DMS153 (cell line): ENCODE measurements around the gene CTDP1.
"Not testable (repeated sequence)": the region's sequence is repeated elsewhere in the genome, so short reads cannot be mapped to it uniquely, and the experiment has no call there.

Experiments
- DNase-seq: peaks from one replicate; lab custom pipeline; 2025; lab: John Stamatoyannopoulos, UW

The CTDP1 gene

DNA sequence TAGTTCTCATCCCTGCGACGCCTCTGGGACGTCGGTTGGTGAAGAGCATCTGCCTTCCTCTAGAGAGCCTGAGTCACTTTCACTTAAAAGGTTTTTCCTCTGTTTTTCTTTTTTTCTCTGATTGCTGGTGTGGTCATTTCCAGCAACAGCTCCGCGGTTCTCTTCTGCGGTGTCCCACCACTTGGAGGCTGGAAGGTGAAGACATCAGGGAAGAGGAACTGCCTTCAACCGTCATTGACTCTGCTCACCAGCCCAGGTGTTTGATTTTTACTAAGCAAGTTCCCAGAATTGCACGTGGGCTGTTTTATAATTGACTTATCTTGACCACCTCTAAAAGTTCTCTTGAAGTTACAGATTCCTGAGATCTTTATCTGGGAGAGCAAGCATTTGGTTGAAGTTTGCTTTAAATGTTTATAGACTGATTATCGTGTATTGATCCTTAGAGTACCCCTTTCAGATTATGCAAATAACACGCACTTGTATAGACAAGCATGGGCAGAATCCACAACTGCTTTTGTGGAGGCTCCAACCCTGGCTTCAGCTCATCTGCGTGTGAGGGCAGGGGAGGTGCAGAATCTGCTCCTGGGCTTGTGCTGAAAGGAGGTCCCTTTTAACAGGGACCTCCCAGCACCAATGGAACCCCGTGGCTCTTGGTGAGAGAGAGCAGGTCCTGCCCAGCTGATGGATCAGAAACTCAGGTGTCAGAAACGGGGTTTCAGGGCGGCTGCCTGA, 3.5 kb downstream of the CTDP1 start:
- no peak for DNase-seq

DNA sequence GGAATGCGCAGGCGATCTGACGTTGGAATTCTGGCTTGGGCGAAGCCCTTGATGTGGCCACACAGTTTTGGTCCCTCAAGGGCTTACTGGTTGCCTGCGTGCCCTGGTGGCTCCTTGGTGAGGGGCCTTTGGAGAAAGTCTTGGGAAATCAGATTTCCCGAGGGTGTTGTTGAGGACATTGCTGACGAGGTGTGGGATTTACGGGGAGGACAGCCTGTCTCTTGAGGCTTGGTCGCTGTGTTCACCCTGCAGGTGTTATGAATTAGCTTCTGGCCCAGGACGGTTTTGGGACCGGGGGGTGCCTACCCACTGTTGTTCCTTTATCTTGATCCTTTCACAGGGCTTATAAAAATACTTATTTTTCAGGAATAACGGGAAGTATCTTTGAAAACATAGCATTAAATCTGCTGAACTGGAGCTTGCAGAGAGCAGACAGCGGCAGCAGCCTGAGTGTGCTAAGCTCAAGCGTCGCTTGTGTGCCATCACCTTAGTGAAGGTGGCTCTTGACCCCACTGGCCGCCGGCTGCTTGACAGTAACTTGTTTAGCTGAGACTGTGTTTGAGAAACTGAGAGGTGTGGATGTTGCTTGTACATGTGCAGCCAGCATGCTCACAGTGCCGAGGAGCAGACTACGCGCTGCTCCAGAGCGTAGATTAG, 4.2 kb downstream of the CTDP1 start:
- no peak for DNase-seq

DNA sequence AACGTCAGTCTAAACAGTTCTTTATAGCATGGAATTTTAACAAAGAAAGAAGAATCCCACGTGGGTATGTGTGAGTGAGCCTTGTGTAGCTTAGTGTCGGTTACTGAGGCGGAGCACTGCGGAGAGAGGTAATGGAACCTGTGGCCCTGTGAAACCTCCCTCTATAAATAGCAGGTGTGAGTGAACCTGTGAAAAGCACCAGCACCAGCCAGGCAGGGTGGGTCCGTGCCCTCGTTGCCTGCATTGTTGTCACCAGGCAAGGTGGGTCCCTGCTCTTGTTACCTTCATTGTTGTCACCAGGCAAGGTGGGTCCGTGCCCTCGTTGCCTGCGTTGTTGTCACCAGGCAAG, 4.7 kb downstream of the CTDP1 start:
- DNase-seq = no peak

DNA sequence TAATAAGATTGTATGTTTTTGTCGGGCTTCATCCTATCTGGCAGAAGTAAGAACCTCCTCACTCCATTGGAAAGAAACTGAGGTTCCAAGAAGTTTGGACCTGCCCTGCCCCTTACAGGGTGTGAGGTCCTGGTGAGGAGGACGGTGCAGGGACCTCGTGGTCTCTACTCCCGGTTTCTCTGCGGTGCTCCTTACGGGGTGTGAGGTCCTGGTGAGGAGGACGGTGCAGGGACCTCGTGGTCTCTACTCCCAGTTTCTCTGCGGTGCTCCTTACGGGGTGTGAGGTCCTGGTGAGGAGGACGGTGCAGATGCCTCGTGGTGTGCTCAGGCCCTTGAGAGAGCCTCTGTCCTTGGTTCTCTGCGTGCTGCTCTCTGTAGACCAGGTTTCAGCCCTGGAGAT, 5.2 kb downstream of the CTDP1 start:
- DNase-seq = no peak

DNA sequence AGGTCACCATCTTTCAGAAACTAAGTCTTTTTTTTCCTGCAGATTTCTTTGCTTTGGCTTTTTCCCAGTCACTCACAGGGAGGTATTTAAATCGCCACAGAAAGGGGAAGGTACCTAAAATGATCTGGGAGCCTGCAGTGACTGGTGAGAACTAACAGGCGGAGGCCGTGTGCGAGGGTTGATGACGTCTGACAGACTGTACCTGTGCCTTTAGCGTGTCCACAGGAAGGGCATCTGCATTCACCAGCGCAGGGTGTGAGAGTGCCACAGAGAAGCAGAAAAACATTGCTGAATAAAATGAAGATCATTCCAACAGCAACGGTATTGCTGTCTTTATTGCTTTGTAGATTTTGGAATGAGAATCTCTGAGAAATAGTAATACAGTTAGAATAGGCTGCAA, 5.7 kb downstream of the CTDP1 start:
- DNase-seq = no peak

DNA sequence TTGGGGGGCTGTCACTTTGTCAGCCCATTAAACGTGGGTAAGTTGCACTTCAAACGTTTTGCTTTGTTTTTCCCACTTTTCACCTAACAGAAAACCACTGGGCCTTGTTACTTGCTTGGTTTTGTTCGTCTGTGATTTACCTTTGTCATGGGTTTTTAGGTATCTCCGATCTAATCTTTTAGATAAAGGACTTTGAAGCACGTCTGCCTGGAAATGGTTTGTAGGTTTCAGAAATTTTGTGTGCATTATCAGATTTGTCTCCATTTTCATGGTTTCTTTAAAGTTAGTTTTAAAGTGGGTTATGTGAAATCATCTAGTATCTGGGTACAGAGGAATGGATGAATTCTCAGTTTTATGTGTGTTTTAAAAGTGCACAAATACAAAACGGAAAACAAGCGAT, 6.4 kb downstream of the CTDP1 start:
- DNase-seq = no peak

DNA sequence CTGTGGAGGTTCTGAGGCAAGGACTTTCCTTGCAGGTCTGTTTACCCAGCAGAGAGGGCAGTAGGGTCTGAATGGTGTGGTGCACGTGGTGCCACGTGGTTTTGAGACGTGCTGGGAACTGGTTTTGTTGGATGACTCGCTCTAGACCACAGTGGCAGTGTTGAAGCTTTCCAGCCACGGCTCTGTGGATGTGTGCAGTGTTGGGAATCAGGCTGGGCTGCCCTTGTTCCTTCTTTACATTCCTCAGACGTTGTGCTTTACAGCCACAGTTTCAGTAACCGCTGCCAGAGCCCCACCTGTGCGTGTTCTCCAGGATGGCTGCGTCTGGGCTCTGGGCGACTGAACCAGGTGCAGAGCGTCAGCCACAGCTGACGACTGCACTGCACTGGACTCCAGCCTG, 8.2 kb downstream of the CTDP1 start:
- DNase-seq = no peak

DNA sequence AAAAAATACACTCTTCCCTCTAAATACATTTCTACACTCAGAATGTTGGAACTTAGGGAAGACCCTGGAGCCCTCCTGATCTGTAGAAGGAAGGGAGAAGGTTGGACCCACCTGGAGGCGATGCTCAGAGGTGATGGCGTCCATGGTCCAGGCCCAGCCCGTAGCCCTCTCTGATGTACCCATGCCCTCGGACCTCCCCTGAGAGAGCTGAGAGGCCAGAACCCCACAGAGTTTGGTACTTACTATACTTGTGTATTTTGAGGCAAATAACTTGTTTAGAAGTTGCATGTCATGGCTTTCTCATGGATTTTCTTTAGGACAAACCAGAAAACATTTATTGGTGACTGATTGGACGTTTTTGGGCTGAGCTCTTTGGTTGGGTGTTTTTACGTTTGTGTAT, 10.5 kb downstream of the CTDP1 start:
- no peak for DNase-seq

DNA sequence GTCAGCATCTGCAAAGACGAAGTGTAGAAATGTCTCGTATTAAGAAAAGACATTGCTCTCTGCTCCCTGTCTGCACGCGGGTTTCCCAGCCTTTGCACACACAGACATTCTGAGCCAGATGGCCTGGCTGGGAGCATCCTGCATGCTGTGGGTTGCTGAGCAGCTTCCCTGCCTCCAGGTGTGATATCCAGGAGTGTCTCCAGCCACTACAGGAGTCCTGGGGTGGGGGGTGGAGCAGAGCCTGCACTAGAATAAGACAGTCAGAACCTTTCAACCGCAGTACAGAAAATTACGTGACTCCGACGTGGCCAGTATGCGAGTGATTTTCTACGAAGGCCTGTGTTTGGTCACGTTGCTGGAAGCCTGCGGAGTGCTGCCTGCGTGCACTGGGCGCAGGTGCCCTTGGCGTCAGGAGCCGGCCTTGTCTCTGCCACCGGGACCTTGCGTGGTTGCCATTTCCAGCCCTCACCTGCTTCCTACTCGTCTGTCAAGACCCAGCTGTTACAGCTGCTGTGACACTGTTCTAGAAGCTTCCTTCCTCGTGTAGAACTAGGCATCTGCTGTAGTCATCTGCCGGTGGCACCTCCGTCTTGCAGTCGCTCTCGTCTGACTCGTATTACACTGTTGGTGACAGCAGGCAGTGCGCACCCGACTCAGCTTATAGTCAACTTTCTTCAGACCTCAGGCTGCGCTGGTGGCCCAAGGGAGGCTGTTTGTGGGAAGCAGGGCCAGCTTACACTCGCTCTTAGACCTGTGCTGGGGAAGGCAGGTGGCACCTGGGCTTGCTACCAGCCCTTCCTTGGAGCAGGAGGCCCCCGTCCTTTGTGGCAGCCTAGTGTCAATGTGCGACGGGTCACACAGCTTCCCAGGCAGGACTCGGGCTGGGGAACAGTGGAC, 11.2 kb downstream of the CTDP1 start:
- no peak for DNase-seq

DNA sequence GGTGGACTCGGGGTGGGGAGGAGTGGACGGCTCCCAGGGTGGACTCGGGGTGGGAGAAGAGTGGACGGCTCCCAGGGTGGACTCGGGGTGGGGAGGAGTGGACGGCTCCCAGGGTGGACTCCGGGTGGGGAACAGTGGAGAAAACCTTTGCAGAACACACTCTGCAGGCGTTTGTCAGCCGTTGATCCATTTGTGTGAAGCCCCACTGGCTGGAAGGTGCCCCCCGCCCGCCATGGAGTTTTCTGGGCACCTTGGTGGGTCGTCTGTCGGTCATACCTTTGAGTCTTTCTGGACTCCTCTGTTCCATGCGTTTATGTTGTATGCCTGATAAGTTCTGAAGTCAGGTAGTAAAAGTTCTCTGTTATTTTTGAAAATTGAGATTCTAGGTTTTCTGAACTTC, 12.5 kb downstream of the CTDP1 start:
- DNase-seq = no peak

DNA sequence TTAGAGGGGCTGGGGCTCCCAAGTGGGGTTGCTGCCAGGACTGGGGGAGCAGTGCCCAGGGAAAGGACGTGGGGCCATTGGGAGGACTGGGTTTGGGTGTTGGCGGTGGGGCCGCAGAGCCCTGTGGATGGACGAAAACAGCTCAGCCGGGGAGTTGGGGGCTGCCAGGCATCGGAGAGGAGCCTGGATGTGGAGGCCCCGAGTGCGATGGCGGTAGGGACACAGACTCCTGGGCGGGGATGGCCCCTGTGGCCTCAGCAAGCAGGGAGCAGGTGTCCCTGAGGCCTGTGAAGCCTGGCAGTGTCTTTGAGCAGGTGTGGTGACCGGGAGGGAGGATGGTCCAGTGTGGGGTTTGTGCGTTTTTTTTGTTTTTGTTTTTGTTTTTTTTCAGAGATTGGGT, 13.3 kb downstream of the CTDP1 start:
- DNase-seq = no peak

DNA sequence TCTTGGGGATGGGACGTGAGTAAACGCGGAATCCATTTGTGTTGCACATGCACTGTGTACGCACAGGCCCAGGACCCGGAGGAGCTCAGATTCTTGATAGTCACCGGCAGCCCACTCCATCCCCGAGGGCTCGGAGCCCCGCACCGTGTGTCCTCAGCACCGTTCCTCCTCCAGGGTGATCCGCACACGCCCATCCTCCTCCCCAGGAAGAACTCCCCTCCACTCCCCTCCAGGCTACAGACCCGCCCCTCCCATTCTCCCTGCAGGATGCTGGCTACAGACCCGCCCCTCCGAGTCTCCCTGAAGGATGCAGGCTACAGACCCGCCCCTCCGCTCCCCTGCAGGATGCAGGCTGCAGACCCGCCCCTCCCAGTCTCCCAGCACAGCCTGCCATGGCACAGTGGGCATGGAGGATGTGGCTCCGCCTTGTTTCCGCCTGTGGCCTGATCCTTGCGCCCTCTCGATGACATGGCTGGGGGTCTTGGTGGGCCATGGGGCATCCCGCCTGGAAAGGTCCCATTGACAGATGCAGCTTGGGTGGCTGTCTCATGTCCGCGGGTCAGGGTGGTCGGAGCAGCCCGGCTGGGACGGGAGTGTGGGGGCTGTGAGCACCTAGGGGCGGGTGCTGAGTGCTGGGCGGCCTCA, 14.1 kb downstream of the CTDP1 start:
- no peak for DNase-seq

DNA sequence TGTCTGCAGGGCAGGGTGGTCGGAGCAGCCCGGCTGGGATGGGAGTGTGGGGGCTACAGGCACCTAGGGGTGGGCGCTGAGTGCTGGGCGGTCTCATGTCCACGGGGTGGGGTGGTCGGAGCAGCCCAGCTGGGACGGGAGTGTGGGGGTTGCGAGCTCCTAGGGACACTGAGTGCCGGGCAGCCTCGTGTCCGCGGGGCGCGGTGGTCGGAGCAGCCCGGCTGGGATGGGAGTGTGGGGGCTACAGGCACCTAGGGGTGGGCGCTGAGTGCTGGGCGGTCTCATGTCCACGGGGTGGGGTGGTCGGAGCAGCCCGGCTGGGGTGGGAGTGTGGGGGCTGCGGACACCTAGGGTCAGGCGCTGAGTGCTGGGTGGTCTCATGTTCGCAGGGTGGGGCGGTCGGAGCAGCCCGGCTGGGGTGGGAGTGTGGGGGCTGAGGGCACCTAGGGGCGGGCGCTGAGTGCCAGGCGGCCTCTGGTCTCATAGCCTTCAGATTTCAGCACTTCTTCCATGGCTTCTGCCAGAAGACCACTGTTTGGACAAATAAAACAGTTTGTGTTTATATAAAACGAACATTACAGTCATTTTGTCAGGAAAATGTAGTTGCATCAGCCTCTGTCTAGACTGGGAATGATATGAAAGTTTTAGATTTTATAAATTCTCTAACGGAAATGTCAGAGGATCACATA, 14.7 kb downstream of the CTDP1 start:
- DNase-seq = not testable (repeated sequence)

DNA sequence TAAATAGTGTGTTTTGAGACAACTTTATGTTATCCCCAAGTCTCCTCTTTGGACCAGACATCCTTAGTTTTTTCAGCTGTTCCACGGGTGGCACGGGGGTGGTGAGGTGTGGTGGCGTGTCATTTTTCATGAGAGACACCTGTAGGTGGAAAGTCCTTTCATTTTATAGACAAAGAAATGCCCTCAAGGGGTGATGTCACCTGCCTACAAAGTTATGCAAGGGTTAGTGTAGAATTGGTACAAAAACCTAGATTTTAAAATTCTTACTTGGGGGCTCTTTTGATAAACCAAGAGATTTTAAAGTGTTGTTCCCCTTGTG, 15.3 kb downstream of the CTDP1 start:
- DNase-seq = no peak

DNA sequence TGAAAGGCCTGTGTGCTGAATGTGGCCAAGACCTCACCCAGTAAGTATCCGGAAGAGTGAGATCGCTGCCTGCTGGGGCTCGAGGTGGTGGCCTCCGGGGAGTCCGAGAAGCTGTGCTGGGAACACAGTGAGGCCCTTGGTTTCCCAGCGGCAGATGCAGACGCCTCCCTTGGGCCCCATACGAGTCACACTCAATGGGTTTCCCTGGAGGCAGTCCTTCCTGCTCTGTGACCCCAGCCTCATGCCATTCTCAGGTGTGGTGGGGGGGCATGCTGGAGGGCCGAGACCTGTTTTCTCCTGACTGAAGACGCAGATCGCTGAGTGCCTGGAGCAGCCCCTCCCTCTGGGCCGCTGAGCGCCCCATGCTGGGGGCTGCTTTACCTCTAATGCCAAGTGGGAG, 15.7 kb downstream of the CTDP1 start:
- DNase-seq = no peak

DNA sequence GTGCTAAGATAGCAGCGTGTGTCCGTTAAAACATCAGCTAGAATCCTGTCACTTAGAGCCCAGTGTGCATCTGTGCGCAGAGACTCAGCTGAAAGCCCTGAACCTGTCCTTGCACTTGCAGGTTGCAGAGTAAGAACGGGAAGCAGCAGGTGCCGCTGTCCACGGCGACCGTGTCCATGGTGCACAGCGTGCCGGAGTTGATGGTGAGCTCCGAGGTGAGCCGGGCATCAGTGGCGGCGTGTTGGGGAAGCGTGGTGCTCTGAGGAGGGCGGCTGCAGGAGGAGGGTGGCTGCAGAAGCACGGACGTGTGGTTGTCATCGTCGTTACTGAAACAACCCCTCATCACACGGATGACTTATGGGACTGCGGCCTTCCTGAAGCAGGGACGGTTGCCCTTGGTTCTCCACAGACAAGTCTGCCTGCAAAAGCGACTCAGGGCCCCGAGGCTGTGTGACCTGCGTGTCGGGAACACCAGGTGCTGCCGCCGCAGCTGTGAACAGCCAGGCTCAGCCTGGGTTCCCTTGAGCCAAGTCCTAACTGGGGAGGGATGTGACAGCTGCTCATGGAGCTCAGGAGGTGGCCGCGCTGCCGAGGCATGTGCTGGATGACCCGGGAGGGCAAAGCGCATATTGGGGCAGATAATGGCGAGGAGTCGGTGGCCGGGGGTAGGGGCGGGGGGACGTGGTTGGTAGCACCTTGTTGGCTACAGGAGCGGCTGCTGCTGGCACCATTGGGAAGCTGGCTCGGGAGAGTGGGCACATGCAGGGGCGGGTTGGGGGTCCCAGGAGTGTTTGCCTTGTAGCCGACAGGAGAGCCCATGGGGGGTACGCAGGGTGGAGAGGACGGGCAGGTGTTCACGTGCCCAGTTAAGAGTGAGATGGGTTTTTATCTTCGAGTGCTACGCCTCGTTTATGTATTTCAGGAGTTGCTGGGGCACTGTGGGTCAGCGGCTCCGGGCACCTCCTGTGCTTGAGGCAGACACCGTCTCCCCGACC, 16.6 kb downstream of the CTDP1 start:
- DNase-seq = no peak

DNA sequence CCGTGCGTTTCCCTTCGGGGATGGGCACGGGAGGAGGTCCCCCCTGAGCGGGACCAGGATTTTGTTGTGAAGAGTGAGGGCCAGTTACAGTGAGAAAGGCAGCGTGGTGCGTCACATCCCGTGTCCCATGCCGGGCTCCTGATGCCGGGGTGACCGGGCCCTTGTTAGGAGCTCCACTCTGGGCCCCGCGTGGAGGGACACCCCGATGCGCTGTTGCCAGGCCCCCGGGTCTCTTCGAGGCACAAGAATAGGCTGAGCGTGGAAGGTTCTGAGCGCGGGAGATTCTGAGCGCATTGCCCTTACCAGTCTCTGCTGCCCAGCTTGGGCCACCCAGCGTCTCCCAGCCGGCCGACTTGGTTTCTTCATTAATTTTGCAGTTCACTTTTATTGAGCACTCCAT, 17.6 kb downstream of the CTDP1 start:
- no peak for DNase-seq

DNA sequence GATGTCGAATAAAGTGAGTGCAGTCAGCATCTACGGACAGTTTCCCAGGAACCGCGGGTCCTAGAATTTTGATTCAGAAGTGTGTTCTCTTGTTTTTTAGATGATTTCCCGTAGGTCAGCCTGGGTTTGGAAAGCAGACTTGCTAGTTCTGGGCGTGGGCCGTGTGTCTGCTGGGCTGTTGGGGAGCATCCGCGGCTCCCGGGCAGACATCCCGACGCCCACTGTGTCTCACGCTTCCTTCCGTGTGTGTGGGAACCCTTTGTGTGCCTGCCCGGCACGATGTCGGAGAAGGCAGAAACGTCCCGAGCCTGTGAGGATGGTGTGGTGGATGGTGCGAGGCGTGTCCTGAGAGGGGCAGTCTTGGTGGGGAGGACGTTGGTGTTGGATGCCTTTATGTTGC, 18.4 kb downstream of the CTDP1 start:
- no peak for DNase-seq

DNA sequence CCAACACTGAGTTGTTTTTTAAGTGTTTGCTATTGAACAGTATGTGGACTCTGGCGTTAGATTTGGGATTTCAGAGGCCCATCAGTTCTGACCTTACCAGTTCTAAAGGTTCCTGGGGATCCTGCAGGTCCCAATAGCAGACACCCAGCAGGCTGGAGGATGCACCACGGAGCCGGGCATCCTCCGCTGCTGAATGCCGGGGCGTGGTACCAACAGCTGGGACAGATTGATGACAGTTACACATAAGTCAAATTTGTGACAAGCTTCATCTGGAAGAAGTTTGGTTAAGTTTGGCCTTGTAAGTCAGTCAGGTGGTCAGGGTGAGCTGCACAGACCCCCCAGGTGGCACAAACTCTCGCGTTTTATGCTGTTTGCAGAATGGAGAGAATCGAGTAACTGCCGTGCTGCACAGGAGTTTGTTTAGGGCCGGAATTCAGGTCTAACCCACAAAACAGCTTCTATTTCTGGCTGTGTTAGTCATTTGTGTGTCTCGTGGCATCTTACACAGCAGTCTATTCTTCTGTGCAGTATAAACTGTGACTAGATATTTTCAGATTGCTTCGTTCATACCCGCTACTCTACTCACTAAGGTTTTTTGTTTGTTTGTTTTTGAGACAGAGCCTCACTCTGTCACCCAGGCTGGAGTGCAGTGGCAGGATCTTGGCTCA, 19.2 kb downstream of the CTDP1 start:
- no peak for DNase-seq

DNA sequence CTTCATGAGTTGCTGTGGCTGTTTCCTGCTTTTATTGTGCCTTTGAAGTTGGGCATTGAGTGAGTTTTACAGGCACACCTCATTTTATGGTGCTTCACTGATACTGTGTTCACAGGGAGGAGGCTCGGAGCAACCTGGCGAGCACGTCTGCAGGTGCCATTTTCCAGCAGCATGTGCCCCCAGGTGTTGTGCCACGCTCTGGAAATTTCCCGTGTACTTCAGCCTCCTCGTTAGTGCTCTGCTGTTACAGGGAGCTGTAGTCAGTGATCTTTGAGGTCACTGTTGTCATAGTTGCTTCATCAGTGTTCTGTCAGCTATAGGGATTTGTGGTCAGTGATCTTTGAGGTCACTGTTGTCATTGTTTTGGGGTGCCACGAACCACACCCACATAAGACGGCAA, 20.1 kb downstream of the CTDP1 start:
- DNase-seq = no peak
